ENCODE measurements around the gene DGCR2.
"Not testable (repeated sequence)": the region's sequence is repeated elsewhere in the genome, so short reads cannot be mapped to it uniquely, and the experiment has no call there.

The DGCR2 gene

GRCh38 chr22:19040391-19040861 is 81.8 kb downstream of the DGCR2 start:
- no peaks in the 10 kb centered on the region for H3K9me3 ChIP-seq (ENCODE audit: control insufficient read depth, insufficient read depth, low read length)
- H3K4me1 ChIP-seq (ENCODE audit: insufficient read depth, low read length) = no peaks in the 10 kb centered on the region
- H3K9ac ChIP-seq (ENCODE audit: low read depth, low read length) = no peak overlapping the region
- no peaks in the 10 kb centered on the region for H3K36me3 ChIP-seq (ENCODE audit: insufficient read depth, low read length)

GRCh38 chr22:19039796-19040280 is 82.4 kb downstream of the DGCR2 start:
- H3K36me3 ChIP-seq (ENCODE audit: insufficient read depth, low read length) = no peaks in the 10 kb centered on the region
- H3K9ac ChIP-seq (ENCODE audit: low read depth, low read length) = no peak overlapping the region
- H3K9me3 ChIP-seq (ENCODE audit: control insufficient read depth, insufficient read depth, low read length) = no peaks in the 10 kb centered on the region
- H3K4me1 ChIP-seq (ENCODE audit: insufficient read depth, low read length) = no peaks in the 10 kb centered on the region

- Histone ChIP-seq H3K9ac (ENCODE audit: low read depth, low read length) (no peak overlapping the region), H3K4me1 (ENCODE audit: insufficient read depth, low read length) (no peaks in the 10 kb centered on the region), H3K9me3 (ENCODE audit: control insufficient read depth, insufficient read depth, low read length) (no peaks in the 10 kb centered on the region), H3K36me3 (ENCODE audit: insufficient read depth, low read length) (no peaks in the 10 kb centered on the region)
Measured at GRCh38 chr22:19039448-19039780, 82.8 kb downstream of the DGCR2 start.

GRCh38 chr22:19038728-19039447 is 83.3 kb downstream of the DGCR2 start:
- Histone ChIP-seq H3K4me1 (ENCODE audit: insufficient read depth, low read length) (no peaks in the 10 kb centered on the region), H3K36me3 (ENCODE audit: insufficient read depth, low read length) (no peaks in the 10 kb centered on the region), H3K9ac (ENCODE audit: low read depth, low read length) (no peak overlapping the region), H3K9me3 (ENCODE audit: control insufficient read depth, insufficient read depth, low read length) (no peaks in the 10 kb centered on the region)

- Histone ChIP-seq H3K4me1 (ENCODE audit: insufficient read depth, low read length) (no peaks in the 10 kb centered on the region), H3K9ac (ENCODE audit: low read depth, low read length) (no peak overlapping the region), H3K9me3 (ENCODE audit: control insufficient read depth, insufficient read depth, low read length) (no peaks in the 10 kb centered on the region), H3K36me3 (ENCODE audit: insufficient read depth, low read length) (no peaks in the 10 kb centered on the region)
Measured at GRCh38 chr22:19038164-19038546, 84.1 kb downstream of the DGCR2 start.

- Histone ChIP-seq H3K4me1 (ENCODE audit: insufficient read depth, low read length) (no peaks in the 10 kb centered on the region), H3K36me3 (ENCODE audit: insufficient read depth, low read length) (no peaks in the 10 kb centered on the region), H3K9ac (ENCODE audit: low read depth, low read length) (no peak overlapping the region)
Measured at GRCh38 chr22:19037282-19038163, 84.7 kb downstream of the DGCR2 start.

GRCh38 chr22:19036523-19037273 is 85.5 kb downstream of the DGCR2 start:
- Histone ChIP-seq H3K9ac (ENCODE audit: low read depth, low read length) (no peak overlapping the region), H3K36me3 (ENCODE audit: insufficient read depth, low read length) (no peaks in the 10 kb centered on the region), H3K9me3 (ENCODE audit: control insufficient read depth, insufficient read depth, low read length) (no peaks in the 10 kb centered on the region), H3K4me1 (ENCODE audit: insufficient read depth, low read length) (no peaks in the 10 kb centered on the region)

More at GRCh38 chr22:19037282-19038163, 84.7 kb downstream of the DGCR2 start:
- H3K9me3 ChIP-seq (ENCODE audit: control insufficient read depth, insufficient read depth, low read length) = no peaks in the 10 kb centered on the region

- Histone ChIP-seq H3K4me1 (ENCODE audit: insufficient read depth, low read length) (no peaks in the 10 kb centered on the region), H3K36me3 (ENCODE audit: insufficient read depth, low read length) (no peaks in the 10 kb centered on the region)
Measured at GRCh38 chr22:19036229-19036522, 86.0 kb downstream of the DGCR2 start.

GRCh38 chr22:19035474-19036228 is 86.6 kb downstream of the DGCR2 start:
- H3K4me1 ChIP-seq (ENCODE audit: insufficient read depth, low read length) = no peaks in the 10 kb centered on the region
- H3K9me3 ChIP-seq (ENCODE audit: control insufficient read depth, insufficient read depth, low read length) = no peaks in the 10 kb centered on the region
- H3K36me3 ChIP-seq (ENCODE audit: insufficient read depth, low read length) = no peaks in the 10 kb centered on the region
- no peak overlapping the region for H3K9ac ChIP-seq (ENCODE audit: low read depth, low read length)

More at GRCh38 chr22:19036229-19036522, 86.0 kb downstream of the DGCR2 start:
- H3K9ac ChIP-seq (ENCODE audit: low read depth, low read length) = no peak overlapping the region
- no peaks in the 10 kb centered on the region for H3K9me3 ChIP-seq (ENCODE audit: control insufficient read depth, insufficient read depth, low read length)

- H3K4me1 ChIP-seq (ENCODE audit: insufficient read depth, low read length); H3K9ac ChIP-seq (ENCODE audit: low read depth, low read length); H3K9me3 ChIP-seq (ENCODE audit: control insufficient read depth, insufficient read depth, low read length); H3K36me3 ChIP-seq (ENCODE audit: insufficient read depth, low read length): not testable (repeated sequence)
Measured at GRCh38 chr22:19035126-19035473, 87.1 kb downstream of the DGCR2 start.

- not testable (repeated sequence) for H3K4me1 ChIP-seq (ENCODE audit: insufficient read depth, low read length); H3K9me3 ChIP-seq (ENCODE audit: control insufficient read depth, insufficient read depth, low read length); H3K36me3 ChIP-seq (ENCODE audit: insufficient read depth, low read length); H3K9ac ChIP-seq (ENCODE audit: low read depth, low read length)
Measured at GRCh38 chr22:19034724-19035120, 87.5 kb downstream of the DGCR2 start.

GRCh38 chr22:19034031-19034723 is 88.0 kb downstream of the DGCR2 start:
- H3K9me3 ChIP-seq (ENCODE audit: control insufficient read depth, insufficient read depth, low read length); H3K4me1 ChIP-seq (ENCODE audit: insufficient read depth, low read length); H3K36me3 ChIP-seq (ENCODE audit: insufficient read depth, low read length); H3K9ac ChIP-seq (ENCODE audit: low read depth, low read length): not testable (repeated sequence)

GRCh38 chr22:19033568-19033905 is 88.7 kb downstream of the DGCR2 start:
- not testable (repeated sequence) for H3K9me3 ChIP-seq (ENCODE audit: control insufficient read depth, insufficient read depth, low read length); H3K36me3 ChIP-seq (ENCODE audit: insufficient read depth, low read length); H3K9ac ChIP-seq (ENCODE audit: low read depth, low read length); H3K4me1 ChIP-seq (ENCODE audit: insufficient read depth, low read length)

All from ES-I3 (cell line).